ENCODE measurements around the gene HHIPL1.

GRCh38 chr14:99663386-99664057, 18.6 kb downstream of the HHIPL1 start:
- no peak for TF ChIP-seq POLR2A (IDR thresholded peaks at IDR 0.05)
- no peak for TF ChIP-seq CTCF (IDR thresholded peaks at IDR 0.05)

All from breast epithelium (tissue), 3 donors.